ENCODE data around the gene CAMSAP1. TPM values are rescaled to one million over a fixed set of nuclear protein-coding genes. Genes with fewer than 3 reads are reported as not detected.

The CAMSAP1 gene
- total and polyA plus RNA-seq, 2 of the 4 experiments (the other 2 are of a cell fraction), result 8.2 to 19.5 TPM

GRCh38 chr9:135865531-135865930 lies 41.8 kb downstream of the CAMSAP1 start:
- Histone ChIP-seq H3K9ac (ENCODE audit: low read depth, low read length) (no peak overlapping the region), H3K4me3 (ENCODE audit: insufficient read depth, low read depth, low read length) (no peak overlapping the region), H3K36me3 (ENCODE audit: control insufficient read depth, insufficient read depth, low read length) (peaks cover 2% of the 10 kb centered on the region; the same call in 1 of the 2 replicates), H4K8ac (ENCODE audit: low read depth in 2 of 2, low read length in 2 of 2) (no peak overlapping the region), H3K14ac (replicated peaks; ENCODE audit: low read depth, low read length) (no peak overlapping the region), H3K4me1 (ENCODE audit: control insufficient read depth, insufficient read depth, low read length) (peaks cover 2% of the 10 kb centered on the region), H3K9me1 (ENCODE audit: insufficient read depth, low read length) (peaks cover 6% of the 10 kb centered on the region; the same call in 1 of the 2 replicates), H4K20me1 (ENCODE audit: insufficient read depth, low read length) (peaks cover 43% of the 10 kb centered on the region), H3K23ac (ENCODE audit: low read depth, low read length) (no peak overlapping the region), H2AK5ac (ENCODE audit: low read depth, low read length) (0 out of 2 replicates have a peak overlapping the region, but pooled peaks have one; percentile 60), H2BK120ac (ENCODE audit: low read depth, low read length) (no peak overlapping the region), H2BK20ac (ENCODE audit: low read depth, low read length) (no peak overlapping the region), H2BK5ac (ENCODE audit: low read depth, low read length, poor library complexity, severe bottlenecking) (no peak overlapping the region), H2BK15ac (ENCODE audit: low read depth, low read length) (no peak overlapping the region), H2AK9ac (replicated peaks; ENCODE audit: low read depth, low read length, poor library complexity) (no peak overlapping the region), H4K91ac (ENCODE audit: insufficient read depth, low read depth, low read length) (no peak overlapping the region), H2AFZ (replicated peaks; ENCODE audit: low read length, poor library complexity) (no peak overlapping the region), H3K18ac (ENCODE audit: low read depth, low read length) (no peak overlapping the region), H3K4me2 (ENCODE audit: low read depth, low read length) (no peak overlapping the region), H3K4ac (ENCODE audit: low read depth, low read length) (no peak overlapping the region), H3K27ac (ENCODE audit: insufficient read depth, low read length) (no peak overlapping the region), H3K9me3 (ENCODE audit: control insufficient read depth, insufficient read depth, low read length) (no peaks in the 10 kb centered on the region), H3K79me1 (ENCODE audit: low read depth in 1 of 2, low read length in 2 of 2) (peaks cover 55 to 84% of the 10 kb centered on the region in 2 experiments), H3K56ac (ENCODE audit: extremely low read depth, insufficient read depth, low read length) (no peak overlapping the region), H3K27me3 (ENCODE audit: control insufficient read depth, insufficient read depth, low read length) (no peaks in the 10 kb centered on the region), H4K5ac (ENCODE audit: low read depth, low read length) (no peak overlapping the region)
- BruUV-seq (replicated peaks), result no TSS peak
- CTCF ChIA-PET, result no interaction called here
- intact Hi-C loops (cut with micrococcal nuclease), result loop anchor here (2.0 kb wide), 3 partner anchors 41 to 257 kb away; partner anchors contain the start of genes CAMSAP1 and UBAC1
- peak; percentile 65 for DNase-seq
- TF ChIP-seq MXI1 (IDR thresholded peaks at IDR 0.05; ENCODE audit: borderline replicate concordance, low read depth, low read length) (no peak), FOS (IDR thresholded peaks at IDR 0.05; ENCODE audit: low read depth, low read length) (no peak)
- POLR2A ChIA-PET (ENCODE audit: unreplicated experiment), result no interaction called here
- ATAC-seq (ENCODE audit: low read depth), result peak; percentile 48; the same call in 1 of the 2 replicates
- in situ Hi-C loops (cut with MboI; ENCODE audit: low sequenced_read_pairs), result no loop called here
- WGBS, 2 experiments (ENCODE audit: extremely low coverage in 2 of 2, insufficient read length in 1 of 2), result 100% methylated on average over 2 of the region's 7 CpGs; no CpG with 5 or more reads in 1 of the 2 experiments
- dilution Hi-C loops (cut with HindIII; ENCODE audit: low sequenced_read_pairs, unreplicated experiment), result no loop called here

Data from IMR-90 (cell line).